B cell (primary cell): Measurements from ENCODE around the gene GPR148. TPM values are rescaled to one million over a fixed set of nuclear protein-coding genes. Genes with fewer than 3 reads are reported as not detected.

Experiments used
- ATAC-seq: fragments of 200-7000 bp; cut with Tn5 transposase; one replicate; pipeline ENCODE4 v1.10.0; 2021; ENCODE audit warnings: low read depth, mild to moderate bottlenecking, moderate number of reproducible peaks, moderate library complexity
- CTCF ChIA-PET: fragments of 350-600 bp; sonication (Branson Sonifier 250); formaldehyde crosslinking; loops from one replicate; lab custom pipeline; 2021; ENCODE audit warnings: antibody characterized with exemption, inconsistent platforms; lab: Charles Lee
- POLR2A ChIA-PET: fragments of 350-600 bp; sonication (Branson Sonifier 250); formaldehyde crosslinking; loops from one replicate; lab custom pipeline; 2021; ENCODE audit warnings: antibody characterized with exemption; lab: Charles Lee
- DNase-seq: peaks from one replicate; pipeline ENCODE4 v3.0.0; 2013
- H2AFZ ChIP-seq: 2 replicates; pipeline ENCODE4 v1.6.1; 2012; ENCODE audit warnings: mild to moderate bottlenecking, low read depth, low read length; ENCODE audit not compliant: insufficient read depth, poor library complexity, severe bottlenecking
- H3K27ac ChIP-seq, 2 donors: 1 replicate in 1 of 2; 2 replicates in 1 of 2; pipeline ENCODE4 v1.5.1; 2012 to 2013; ENCODE audit warnings: low read length in 2 of 2, mild to moderate bottlenecking in 2 of 2, moderate library complexity in 1 of 2
- H3K27me3 ChIP-seq, 4 experiments: fragments of 200-600 bp in 1 of 4; sonication (generic) in 1 of 4; replicated peaks in 1 of 4; 1 replicate in 2 of 4; 2 replicates in 2 of 4; pipeline versions ENCODE4 v1.6.1 to v1.7.0; 2013 to 2016; ENCODE audit warnings: low read length in 3 of 4, mild to moderate bottlenecking in 2 of 4, mixed read lengths in 1 of 4, moderate library complexity in 1 of 4; ENCODE audit not compliant: insufficient read depth in 4 of 4, control insufficient read depth in 3 of 4; ENCODE audit errors: control extremely low read depth in 1 of 4
- H3K36me3 ChIP-seq, 2 experiments: replicated peaks in 1 of 2; 1 replicate in 1 of 2; 2 replicates in 1 of 2; pipeline versions ENCODE4 v1.6.1 to v1.7.1; 2013; ENCODE audit warnings: low read length in 1 of 2; ENCODE audit not compliant: insufficient read depth in 2 of 2, control insufficient read depth in 1 of 2; ENCODE audit errors: control extremely low read depth in 1 of 2, extremely low read depth in 1 of 2
- H3K4me1 ChIP-seq, 2 donors: fragments of 200-600 bp in 1 of 2; sonication (generic) in 1 of 2; 1 replicate in 1 of 2; 2 replicates in 1 of 2; pipeline versions ENCODE4 v1.5.1 to v1.6.1; 2013 to 2017; ENCODE audit warnings: low read length in 2 of 2; ENCODE audit not compliant: control insufficient read depth in 2 of 2, insufficient read depth in 2 of 2
- H3K4me2 ChIP-seq: replicated peaks from 2 replicates; pipeline ENCODE3; 2012; ENCODE audit warnings: mild to moderate bottlenecking, low read depth, low read length; ENCODE audit not compliant: poor library complexity, severe bottlenecking
- H3K4me3 ChIP-seq, 5 experiments: fragments of 200-600 bp in 1 of 5; sonication (generic) in 1 of 5; 1 replicate in 3 of 5; 2 replicates in 2 of 5; pipeline versions ENCODE4 v1.5.1 to v1.7.0; 2011 to 2016; ENCODE audit warnings: low read length in 4 of 5, mild to moderate bottlenecking in 4 of 5, low read depth in 2 of 5, control low read depth in 1 of 5, moderate library complexity in 1 of 5; ENCODE audit not compliant: insufficient read depth in 1 of 5; ENCODE audit errors: control extremely low read depth in 1 of 5, extremely low read depth in 1 of 5
- H3K79me2 ChIP-seq: fragments of 200-600 bp; sonication (generic); one replicate; pipeline ENCODE4 v1.6.0; 2016; ENCODE audit warnings: low read length; ENCODE audit not compliant: control insufficient read depth, insufficient read depth
- H3K9ac ChIP-seq: fragments of 200-600 bp; sonication (generic); 2 replicates; pipeline ENCODE4 v1.6.1; 2017; ENCODE audit warnings: mild to moderate bottlenecking, low read length, moderate library complexity
- H3K9me3 ChIP-seq, 3 donors: one replicate each; pipeline versions ENCODE4 v1.6.1 to v1.7.1; 2013; ENCODE audit warnings: low read length in 2 of 3; ENCODE audit not compliant: control insufficient read depth in 2 of 3, insufficient read depth in 1 of 3; ENCODE audit errors: control extremely low read depth in 1 of 3
- H4K20me1 ChIP-seq: 2 replicates; pipeline ENCODE4 v1.6.0; 2012; ENCODE audit warnings: mild to moderate bottlenecking, low read length; ENCODE audit not compliant: insufficient read depth, control insufficient read depth, poor library complexity, severe bottlenecking
- H3K27ac Mint-ChIP-seq: one replicate; pipeline ENCODE4 v1.8.0; 2021; ENCODE audit warnings: mixed read lengths
- H3K27me3 Mint-ChIP-seq: one replicate; pipeline ENCODE4 v1.8.0; 2021; ENCODE audit warnings: mixed read lengths
- H3K4me1 Mint-ChIP-seq: one replicate; pipeline ENCODE4 v1.8.0; 2021; ENCODE audit warnings: mixed read lengths
- H3K4me3 Mint-ChIP-seq: one replicate; pipeline ENCODE4 v1.8.0; 2021; ENCODE audit warnings: mixed read lengths
- H3K9me3 Mint-ChIP-seq: one replicate; pipeline ENCODE4 v1.8.0; 2022; ENCODE audit warnings: mixed read lengths; ENCODE audit not compliant: insufficient read depth
- EZH2 ChIP-seq: IDR thresholded peaks from 2 replicates; pipeline ENCODE4 v1.6.1; 2012; ENCODE audit warnings: borderline replicate concordance, low read depth, mild to moderate bottlenecking, moderate library complexity, low read length; ENCODE audit not compliant: insufficient read depth, poor library complexity, severe bottlenecking
- WGBS: methylation state at CpG from one replicate; pipeline ENCODE4 v1.1.5; 2013; ENCODE audit warnings: missing lambda C conversion rate; ENCODE audit not compliant: insufficient coverage; 5-methylcytosine and 5-hydroxymethylcytosine counted together
- intact Hi-C: fragments of 100-400 bp; cut with micrococcal nuclease; formaldehyde crosslinking; loops from one replicate; pipeline ENCODE4 v1.10.0; 2022
- polyA plus RNA-seq: library from polyadenylated mRNA; depleted of rRNA; stranded (reverse); fragments of >200 nt; gene quantifications from 2 replicates; pipeline ENCODE4 v1.2.3, GENCODE V29; 2012
- total RNA-seq, 2 donors: library from RNA; stranded (reverse); fragments of 120-200 nt in 1 of 2; gene quantifications; 1 replicate in 1 of 2; 2 replicates in 1 of 2; pipeline versions ENCODE4 v1.2.3 to v1.2.4, GENCODE V29; 2013 to 2022
- TF ChIP-seq, protein P1 (sequence below): fragments of 200-600 bp; IDR thresholded peaks from one replicate; pipeline ENCODE4 v1.8.0; 2022; ENCODE audit warnings: antibody characterized with exemption, mild to moderate bottlenecking

Gene GPR148
- total and polyA plus RNA-seq, 2 donors (not counting 1 experiment from before 2014, with no cell fraction given), result not detected

DNA sequence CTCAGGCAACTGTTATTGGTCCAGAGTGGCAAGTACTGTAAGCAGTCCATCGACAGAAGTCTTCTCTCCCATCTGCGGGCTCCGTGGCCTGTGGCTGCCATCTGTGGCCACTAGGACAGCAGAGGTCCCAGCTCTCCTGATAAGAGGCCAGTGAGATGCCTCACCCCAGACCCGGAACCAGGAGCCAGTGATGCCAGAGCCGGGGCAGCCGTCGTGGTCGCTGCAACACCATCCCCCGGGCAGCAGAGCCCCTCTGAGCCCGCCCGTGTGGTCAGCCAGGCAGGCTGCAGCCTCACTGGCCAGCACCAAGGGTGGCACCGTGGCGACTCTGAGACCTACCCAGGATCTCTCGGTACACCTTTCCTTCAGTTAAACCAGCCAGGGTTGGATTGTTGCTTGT, 8.7 kb downstream of the GPR148 start:
- intact Hi-C loops, result no loop called here
- Mint-ChIP-seq H3K4me3 (no peak overlapping the region), H3K27me3 (peaks cover 16% of the 10 kb centered on the region), H3K9me3 (peaks cover 5% of the 10 kb centered on the region), H3K4me1 (no peaks in the 10 kb centered on the region), H3K27ac (no peak overlapping the region)
- POLR2A ChIA-PET, result no interaction called here
- Histone ChIP-seq H3K4me2 (no peak overlapping the region), H4K20me1 (no peaks in the 10 kb centered on the region), H3K4me1 (no peaks in the 10 kb centered on the region), H2AFZ (no peak overlapping the region), H3K4me3 (no peak overlapping the region), H3K9me3 (peaks cover 0 to 12% (median 5%) of the 10 kb centered on the region in 3 donors), H3K27ac (no peak overlapping the region), H3K9ac (no peak overlapping the region), H3K79me2 (no peaks in the 10 kb centered on the region), H3K36me3 (no peaks in the 10 kb centered on the region), H3K27me3 (peaks cover 0 to 3% (median 0%) of the 10 kb centered on the region in 4 experiments)
- ATAC-seq, result no peak
- WGBS, result 100% methylated on average over 8 of the region's 14 CpGs
- DNase-seq, result no peak
- TF ChIP-seq EZH2, result no peak
- TF ChIP-seq, protein P1, sequence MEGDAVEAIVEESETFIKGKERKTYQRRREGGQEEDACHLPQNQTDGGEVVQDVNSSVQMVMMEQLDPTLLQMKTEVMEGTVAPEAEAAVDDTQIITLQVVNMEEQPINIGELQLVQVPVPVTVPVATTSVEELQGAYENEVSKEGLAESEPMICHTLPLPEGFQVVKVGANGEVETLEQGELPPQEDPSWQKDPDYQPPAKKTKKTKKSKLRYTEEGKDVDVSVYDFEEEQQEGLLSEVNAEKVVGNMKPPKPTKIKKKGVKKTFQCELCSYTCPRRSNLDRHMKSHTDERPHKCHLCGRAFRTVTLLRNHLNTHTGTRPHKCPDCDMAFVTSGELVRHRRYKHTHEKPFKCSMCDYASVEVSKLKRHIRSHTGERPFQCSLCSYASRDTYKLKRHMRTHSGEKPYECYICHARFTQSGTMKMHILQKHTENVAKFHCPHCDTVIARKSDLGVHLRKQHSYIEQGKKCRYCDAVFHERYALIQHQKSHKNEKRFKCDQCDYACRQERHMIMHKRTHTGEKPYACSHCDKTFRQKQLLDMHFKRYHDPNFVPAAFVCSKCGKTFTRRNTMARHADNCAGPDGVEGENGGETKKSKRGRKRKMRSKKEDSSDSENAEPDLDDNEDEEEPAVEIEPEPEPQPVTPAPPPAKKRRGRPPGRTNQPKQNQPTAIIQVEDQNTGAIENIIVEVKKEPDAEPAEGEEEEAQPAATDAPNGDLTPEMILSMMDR, result no peak
- CTCF ChIA-PET, result no interaction called here

DNA sequence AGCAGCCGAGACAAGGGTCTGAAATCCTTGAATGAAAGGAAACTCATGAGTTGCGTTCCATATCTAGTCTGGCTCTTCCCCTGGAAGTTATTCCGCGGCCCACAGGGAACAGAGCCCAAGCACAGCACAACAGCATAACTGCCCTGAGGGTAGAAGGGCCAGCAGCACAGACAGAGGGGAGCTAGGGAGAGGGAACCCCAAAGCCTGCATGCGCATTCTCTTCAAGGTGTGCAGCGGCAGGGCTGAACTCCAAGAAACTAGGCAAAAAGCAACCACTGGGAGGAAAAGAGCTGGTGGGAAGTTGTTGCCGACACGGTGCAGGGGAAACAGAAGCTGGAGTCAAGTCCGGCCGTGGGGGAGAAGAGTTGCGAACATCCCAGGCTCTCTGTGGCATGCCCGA, 11.8 kb downstream of the GPR148 start:
- H3K4me1 ChIP-seq, result no peaks in the 10 kb centered on the region
- H3K9me3 ChIP-seq, result peaks cover 0 to 14% (median 0%) of the 10 kb centered on the region in 3 donors
- DNase-seq (no peak), ATAC-seq (no peak)
- WGBS, result 91% methylated on average over 11 of the region's 12 CpGs
- intact Hi-C loops, result no loop called here
- no peaks in the 10 kb centered on the region for H3K79me2 ChIP-seq
- H3K4me1 Mint-ChIP-seq, result no peaks in the 10 kb centered on the region
- H2AFZ ChIP-seq, result no peak overlapping the region
- H3K4me3 ChIP-seq, result no peak overlapping the region
- peaks cover 0 to 5% (median 2%) of the 10 kb centered on the region in 4 experiments for H3K27me3 ChIP-seq
- no peak overlapping the region for H3K4me3 Mint-ChIP-seq
- CTCF ChIA-PET, result no interaction called here
- H3K36me3 ChIP-seq, result no peaks in the 10 kb centered on the region
- peaks cover 16% of the 10 kb centered on the region for H3K27me3 Mint-ChIP-seq
- no peaks in the 10 kb centered on the region for H4K20me1 ChIP-seq
- POLR2A ChIA-PET, result no interaction called here
- H3K9me3 Mint-ChIP-seq, result no peaks in the 10 kb centered on the region
- H3K9ac ChIP-seq, result no peak overlapping the region
- TF ChIP-seq EZH2, result no peak
- TF ChIP-seq, protein P1, result no peak
- H3K27ac Mint-ChIP-seq, result no peak overlapping the region
- H3K4me2 ChIP-seq, result no peak overlapping the region
- no peak overlapping the region for H3K27ac ChIP-seq
